Keratinocyte (primary cell): Measurements from ENCODE around the gene HSBP1. TPM values are rescaled to one million over a fixed set of nuclear protein-coding genes. Genes with fewer than 3 reads are reported as not detected.

Experiments used
- DNase-seq: peaks from one replicate; pipeline ENCODE4 v3.0.0-alpha.2; 2011; ENCODE audit warnings: low read depth, missing footprints, low spot score
- FAIRE-seq: peaks from 2 replicates; lab custom pipeline; 2011; peaks lifted over from hg19 to GRCh38; lab: Jason Lieb, UNC
- H2AFZ ChIP-seq: 2 replicates; pipeline ENCODE4 v1.6.0; 2012; ENCODE audit warnings: low read length, control low read depth, inconsistent platforms; ENCODE audit not compliant: control insufficient read depth
- H3K27ac ChIP-seq: 2 replicates; pipeline ENCODE4 v1.5.1; 2011; ENCODE audit warnings: low read length; ENCODE audit not compliant: control insufficient read depth, insufficient read depth
- H3K27me3 ChIP-seq: 3 replicates; pipeline ENCODE4 v1.6.0; 2011; ENCODE audit warnings: low read length; ENCODE audit not compliant: control insufficient read depth, insufficient read depth; ENCODE audit errors: extremely low read depth
- H3K36me3 ChIP-seq, 2 experiments: 2 replicates in 1 of 2; 3 replicates in 1 of 2; pipeline ENCODE4 v1.5.1; 2011; ENCODE audit warnings: low read length in 2 of 2, mild to moderate bottlenecking in 1 of 2; ENCODE audit not compliant: control insufficient read depth in 2 of 2, insufficient read depth in 2 of 2; ENCODE audit errors: extremely low read depth in 1 of 2
- H3K4me1 ChIP-seq: 3 replicates; pipeline ENCODE4 v1.5.1; 2011; ENCODE audit warnings: low read length; ENCODE audit not compliant: control insufficient read depth, insufficient read depth; ENCODE audit errors: extremely low read depth
- H3K4me2 ChIP-seq: 3 replicates; pipeline ENCODE4 v1.6.0; 2011; ENCODE audit warnings: low read depth, low read length; ENCODE audit not compliant: control insufficient read depth, insufficient read depth; ENCODE audit errors: extremely low read depth
- H3K4me3 ChIP-seq, 3 experiments: fragments of 200-600 bp in 1 of 3; sonication (generic) in 1 of 3; 2 replicates in 2 of 3; 3 replicates in 1 of 3; pipeline ENCODE4 v1.5.1; 2011 to 2016; ENCODE audit warnings: low read length in 3 of 3, mild to moderate bottlenecking in 3 of 3, control low read depth in 2 of 3, inconsistent platforms in 1 of 3, low read depth in 1 of 3, mixed read lengths in 1 of 3, mixed run types in 1 of 3, moderate library complexity in 1 of 3; ENCODE audit not compliant: control insufficient read depth in 2 of 3, insufficient read depth in 2 of 3; ENCODE audit errors: extremely low read depth in 1 of 3
- H3K79me2 ChIP-seq: 2 replicates; pipeline ENCODE4 v1.6.0; 2012; ENCODE audit warnings: low read length; ENCODE audit not compliant: control insufficient read depth, insufficient read depth
- H3K9ac ChIP-seq: 3 replicates; pipeline ENCODE4 v1.6.0; 2011; ENCODE audit warnings: low read length; ENCODE audit not compliant: control insufficient read depth, insufficient read depth; ENCODE audit errors: extremely low read depth
- H3K9me1 ChIP-seq: 3 replicates; pipeline ENCODE4 v1.6.0; 2011; ENCODE audit warnings: low read length; ENCODE audit not compliant: control insufficient read depth, insufficient read depth; ENCODE audit errors: extremely low read depth
- H3K9me3 ChIP-seq: 2 replicates; pipeline ENCODE4 v1.5.1; 2012; ENCODE audit warnings: low read depth, low read length; ENCODE audit not compliant: control insufficient read depth
- H4K20me1 ChIP-seq: 3 replicates; pipeline ENCODE4 v1.6.0; 2011; ENCODE audit warnings: low read length; ENCODE audit not compliant: control insufficient read depth, insufficient read depth; ENCODE audit errors: extremely low read depth
- CTCF ChIP-seq, 3 experiments: IDR thresholded peaks in 1 of 3; conservative IDR thresholded peaks in 1 of 3; optimal IDR thresholded peaks in 1 of 3; 2 replicates in 2 of 3; 3 replicates in 1 of 3; pipeline versions ENCODE3 to v1.5.1; 2011; ENCODE audit warnings: low read length in 3 of 3, mild to moderate bottlenecking in 3 of 3, moderate library complexity in 2 of 3, control low read depth in 1 of 3, inconsistent platforms in 1 of 3; ENCODE audit not compliant: insufficient read depth in 2 of 3; ENCODE audit errors: extremely low read depth in 1 of 3
- EZH2 ChIP-seq: IDR thresholded peaks from one replicate; pipeline ENCODE4 v1.6.1; 2012; ENCODE audit warnings: inconsistent platforms, mild to moderate bottlenecking, low read length, moderate library complexity
- dilution Hi-C: fragments of 300-500 bp; cut with MboI; formaldehyde crosslinking; loops from one replicate; pipeline ENCODE4 v1.7.0; 2020; ENCODE audit warnings: low sequenced_read_pairs; ENCODE audit not compliant: extremely low pct_ligation_motif_present
- polyA plus RNA-seq, 5 experiments: library from polyadenylated mRNA; depleted of rRNA in 3 of 5; stranded (reverse) in 3 of 5; stranded (forward) in 1 of 5; unstranded in 1 of 5; fragments of >200 nt; gene quantifications; 1 replicate in 1 of 5; 2 replicates in 3 of 5; 3 replicates in 1 of 5; pipeline versions ENCODE4 v1.2.1 to v1.2.3, GENCODE V29; 2011 to 2012; ENCODE audit warnings: missing spikeins in 2 of 5, low read depth in 1 of 5, low replicate concordance in 1 of 5

Gene HSBP1
- polyA plus RNA-seq, 1 donor (not counting 4 experiments of a cell fraction or from before 2014, with no cell fraction given): 264 TPM

- no peaks in the 10 kb centered on the region for H3K27me3 ChIP-seq
- H3K9me1 ChIP-seq: no peaks in the 10 kb centered on the region
- no peak overlapping the region for H3K4me3 ChIP-seq
- no peaks in the 10 kb centered on the region for H3K79me2 ChIP-seq
- H4K20me1 ChIP-seq: no peaks in the 10 kb centered on the region
- FAIRE-seq (no peak), DNase-seq (no peak)
- H2AFZ ChIP-seq: no peak overlapping the region
- no peak overlapping the region for H3K9ac ChIP-seq
- TF ChIP-seq EZH2: no peak
- no peak for TF ChIP-seq CTCF (optimal IDR thresholded peaks at IDR 0.05 in 1 of 3, IDR thresholded peaks at IDR 0.05 in 1 of 3, conservative IDR thresholded peaks at IDR 0.05 in 1 of 3; ENCODE audit: extremely low read depth in 1 of 3, insufficient read depth in 2 of 3, low read length in 3 of 3)
- H3K4me2 ChIP-seq: no peak overlapping the region
- no peaks in the 10 kb centered on the region for H3K9me3 ChIP-seq
- no peak overlapping the region for H3K27ac ChIP-seq
- dilution Hi-C loops: no loop called here
- H3K4me1 ChIP-seq: no peaks in the 10 kb centered on the region
- H3K36me3 ChIP-seq: no peaks in the 10 kb centered on the region
Observed at GRCh38 chr16:83845263-83845662, 37.5 kb downstream of the HSBP1 start.

GRCh38 chr16:83847371-83848225 is 39.8 kb downstream of the HSBP1 start:
- Histone ChIP-seq H3K79me2 (no peaks in the 10 kb centered on the region), H2AFZ (no peak overlapping the region), H3K36me3 (no peaks in the 10 kb centered on the region), H3K4me2 (no peak overlapping the region), H3K4me3 (no peak overlapping the region), H3K27me3 (no peaks in the 10 kb centered on the region), H3K9ac (no peak overlapping the region), H3K9me3 (no peaks in the 10 kb centered on the region), H4K20me1 (no peaks in the 10 kb centered on the region), H3K9me1 (no peaks in the 10 kb centered on the region), H3K4me1 (no peaks in the 10 kb centered on the region), H3K27ac (no peak overlapping the region)
- dilution Hi-C loops: no loop called here
- DNase-seq (no peak), FAIRE-seq (no peak)
- no peak for TF ChIP-seq EZH2
- TF ChIP-seq CTCF (optimal IDR thresholded peaks at IDR 0.05 in 1 of 3, IDR thresholded peaks at IDR 0.05 in 1 of 3, conservative IDR thresholded peaks at IDR 0.05 in 1 of 3; ENCODE audit: extremely low read depth in 1 of 3, insufficient read depth in 2 of 3, low read length in 3 of 3): no peak
